Measurements from ENCODE around the gene NMS.
A peak's percentile ranks its signal among the peaks of the same experiment; 100 is the strongest.
"Not testable (repeated sequence)": the region's sequence is repeated elsewhere in the genome, so short reads cannot be mapped to it uniquely, and the experiment has no call there.

NMS gene

GRCh38 chr2:100437751-100438150, 32.5 kb upstream of the NMS start:
- Histone ChIP-seq H3K9me3 (ENCODE audit: control insufficient read depth, insufficient read depth, low read length) (no peaks in the 10 kb centered on the region), H3K4me3 (ENCODE audit: low read length) (no peak overlapping the region), H3K27ac (ENCODE audit: low read length) (no peak overlapping the region), H3K4me1 (ENCODE audit: control insufficient read depth, insufficient read depth, low read length) (no peaks in the 10 kb centered on the region), H3K27me3 (ENCODE audit: control insufficient read depth, insufficient read depth, low read length) (no peaks in the 10 kb centered on the region), H3K36me3 (ENCODE audit: control insufficient read depth, insufficient read depth, low read length) (no peaks in the 10 kb centered on the region)
- no peak for DNase-seq (ENCODE audit: low read depth, low spot score)
- WGBS (ENCODE audit: insufficient coverage, insufficient read length), result no CpG with 5 or more reads among the region's 8 CpGs

GRCh38 chr2:100446696-100447095, 23.6 kb upstream of the NMS start:
- Histone ChIP-seq H3K36me3 (ENCODE audit: control insufficient read depth, insufficient read depth, low read length) (no peaks in the 10 kb centered on the region), H3K4me1 (ENCODE audit: control insufficient read depth, insufficient read depth, low read length) (no peaks in the 10 kb centered on the region), H3K27me3 (ENCODE audit: control insufficient read depth, insufficient read depth, low read length) (no peaks in the 10 kb centered on the region), H3K9me3 (ENCODE audit: control insufficient read depth, insufficient read depth, low read length) (no peaks in the 10 kb centered on the region), H3K27ac (ENCODE audit: low read length) (no peak overlapping the region), H3K4me3 (ENCODE audit: low read length) (no peak overlapping the region)
- DNase-seq (ENCODE audit: low read depth, low spot score), result no peak
- WGBS (ENCODE audit: insufficient coverage, insufficient read length), result no CpG with 5 or more reads among the region's 2 CpGs

- no CpG with 5 or more reads among the region's 5 CpGs for WGBS (ENCODE audit: insufficient coverage, insufficient read length)
- Histone ChIP-seq H3K27me3 (ENCODE audit: control insufficient read depth, insufficient read depth, low read length) (no peaks in the 10 kb centered on the region), H3K36me3 (ENCODE audit: control insufficient read depth, insufficient read depth, low read length) (no peaks in the 10 kb centered on the region), H3K27ac (ENCODE audit: low read length) (no peak overlapping the region), H3K4me3 (ENCODE audit: low read length) (no peak overlapping the region), H3K9me3 (ENCODE audit: control insufficient read depth, insufficient read depth, low read length) (no peaks in the 10 kb centered on the region; the same call in 1 of the 2 replicates), H3K4me1 (ENCODE audit: control insufficient read depth, insufficient read depth, low read length) (no peaks in the 10 kb centered on the region)
- DNase-seq (ENCODE audit: low read depth, low spot score), result no peak
Measured at GRCh38 chr2:100451092-100451491, 19.2 kb upstream of the NMS start.

GRCh38 chr2:100451734-100452133, 18.5 kb upstream of the NMS start:
- no peaks in the 10 kb centered on the region for H3K27me3 ChIP-seq (ENCODE audit: control insufficient read depth, insufficient read depth, low read length)

GRCh38 chr2:100453853-100454252, 16.4 kb upstream of the NMS start:
- Histone ChIP-seq H3K4me3 (ENCODE audit: low read length) (no peak overlapping the region), H3K4me1 (ENCODE audit: control insufficient read depth, insufficient read depth, low read length) (no peaks in the 10 kb centered on the region), H3K27me3 (ENCODE audit: control insufficient read depth, insufficient read depth, low read length) (no peaks in the 10 kb centered on the region), H3K9me3 (ENCODE audit: control insufficient read depth, insufficient read depth, low read length) (no peaks in the 10 kb centered on the region; the same call in 1 of the 2 replicates), H3K27ac (ENCODE audit: low read length) (no peak overlapping the region), H3K36me3 (ENCODE audit: control insufficient read depth, insufficient read depth, low read length) (no peaks in the 10 kb centered on the region)
- DNase-seq (ENCODE audit: low read depth, low spot score), result no peak
- no CpG with 5 or more reads among the region's 4 CpGs for WGBS (ENCODE audit: insufficient coverage, insufficient read length)

More at GRCh38 chr2:100451734-100452133, 18.5 kb upstream of the NMS start:
- DNase-seq (ENCODE audit: low read depth, low spot score), result no peak
- no peak overlapping the region for H3K27ac ChIP-seq (ENCODE audit: low read length)
- no peaks in the 10 kb centered on the region for H3K36me3 ChIP-seq (ENCODE audit: control insufficient read depth, insufficient read depth, low read length)
- no peaks in the 10 kb centered on the region for H3K4me1 ChIP-seq (ENCODE audit: control insufficient read depth, insufficient read depth, low read length)
- no peaks in the 10 kb centered on the region; the same call in 1 of the 2 replicates for H3K9me3 ChIP-seq (ENCODE audit: control insufficient read depth, insufficient read depth, low read length)
- no peak overlapping the region for H3K4me3 ChIP-seq (ENCODE audit: low read length)

GRCh38 chr2:100456357-100456756, 13.9 kb upstream of the NMS start:
- H3K36me3 ChIP-seq (ENCODE audit: control insufficient read depth, insufficient read depth, low read length); H3K27ac ChIP-seq (ENCODE audit: low read length); H3K9me3 ChIP-seq (ENCODE audit: control insufficient read depth, insufficient read depth, low read length); H3K4me3 ChIP-seq (ENCODE audit: low read length); H3K4me1 ChIP-seq (ENCODE audit: control insufficient read depth, insufficient read depth, low read length); H3K27me3 ChIP-seq (ENCODE audit: control insufficient read depth, insufficient read depth, low read length); DNase-seq (ENCODE audit: low read depth, low spot score): not testable (repeated sequence)

GRCh38 chr2:100460904-100461530, 9.3 kb upstream of the NMS start:
- Histone ChIP-seq H3K27me3 (ENCODE audit: control insufficient read depth, insufficient read depth, low read length) (no peaks in the 10 kb centered on the region), H3K27ac (ENCODE audit: low read length) (no peak overlapping the region), H3K9me3 (ENCODE audit: control insufficient read depth, insufficient read depth, low read length) (no peaks in the 10 kb centered on the region; the same call in 1 of the 2 replicates), H3K36me3 (ENCODE audit: control insufficient read depth, insufficient read depth, low read length) (no peaks in the 10 kb centered on the region), H3K4me3 (ENCODE audit: low read length) (no peak overlapping the region), H3K4me1 (ENCODE audit: control insufficient read depth, insufficient read depth, low read length) (no peaks in the 10 kb centered on the region)
- no peak for DNase-seq (ENCODE audit: low read depth, low spot score)
- no CpG with 5 or more reads among the region's 1 CpG for WGBS (ENCODE audit: insufficient coverage, insufficient read length)

GRCh38 chr2:100470898-100471514, 724 bp downstream of the NMS start:
- Histone ChIP-seq H3K4me3 (ENCODE audit: low read length) (no peak overlapping the region), H3K9me3 (ENCODE audit: control insufficient read depth, insufficient read depth, low read length) (no peaks in the 10 kb centered on the region), H3K27me3 (ENCODE audit: control insufficient read depth, insufficient read depth, low read length) (0 out of 2 replicates have a peak, but pooled peaks cover 1% of the 10 kb centered on the region), H3K36me3 (ENCODE audit: control insufficient read depth, insufficient read depth, low read length) (no peaks in the 10 kb centered on the region), H3K4me1 (ENCODE audit: control insufficient read depth, insufficient read depth, low read length) (no peaks in the 10 kb centered on the region), H3K27ac (ENCODE audit: low read length) (no peak overlapping the region)
- WGBS (ENCODE audit: insufficient coverage, insufficient read length), result no CpG with 5 or more reads among the region's 16 CpGs
- DNase-seq (ENCODE audit: low read depth, low spot score), result peak; percentile 29

GRCh38 chr2:100476606-100477005, 6.3 kb downstream of the NMS start:
- Histone ChIP-seq H3K27me3 (ENCODE audit: control insufficient read depth, insufficient read depth, low read length) (0 out of 2 replicates have a peak, but pooled peaks cover 1% of the 10 kb centered on the region), H3K4me1 (ENCODE audit: control insufficient read depth, insufficient read depth, low read length) (no peaks in the 10 kb centered on the region), H3K27ac (ENCODE audit: low read length) (no peak overlapping the region), H3K4me3 (ENCODE audit: low read length) (no peak overlapping the region), H3K9me3 (ENCODE audit: control insufficient read depth, insufficient read depth, low read length) (no peaks in the 10 kb centered on the region), H3K36me3 (ENCODE audit: control insufficient read depth, insufficient read depth, low read length) (no peaks in the 10 kb centered on the region)
- DNase-seq (ENCODE audit: low read depth, low spot score), result no peak
- no CpG with 5 or more reads among the region's 8 CpGs for WGBS (ENCODE audit: insufficient coverage, insufficient read length)

GRCh38 chr2:100482741-100483140, 12.5 kb downstream of the NMS start:
- Histone ChIP-seq H3K4me1 (ENCODE audit: control insufficient read depth, insufficient read depth, low read length) (no peaks in the 10 kb centered on the region), H3K4me3 (ENCODE audit: low read length) (no peak overlapping the region), H3K36me3 (ENCODE audit: control insufficient read depth, insufficient read depth, low read length) (no peaks in the 10 kb centered on the region), H3K9me3 (ENCODE audit: control insufficient read depth, insufficient read depth, low read length) (no peaks in the 10 kb centered on the region), H3K27me3 (ENCODE audit: control insufficient read depth, insufficient read depth, low read length) (no peaks in the 10 kb centered on the region), H3K27ac (ENCODE audit: low read length) (no peak overlapping the region)
- no CpG with 5 or more reads among the region's 4 CpGs for WGBS (ENCODE audit: insufficient coverage, insufficient read length)
- no peak for DNase-seq (ENCODE audit: low read depth, low spot score)

- Histone ChIP-seq H3K4me3 (ENCODE audit: low read length) (no peak overlapping the region), H3K4me1 (ENCODE audit: control insufficient read depth, insufficient read depth, low read length) (no peaks in the 10 kb centered on the region), H3K27ac (ENCODE audit: low read length) (no peak overlapping the region), H3K9me3 (ENCODE audit: control insufficient read depth, insufficient read depth, low read length) (no peaks in the 10 kb centered on the region), H3K27me3 (ENCODE audit: control insufficient read depth, insufficient read depth, low read length) (no peaks in the 10 kb centered on the region), H3K36me3 (ENCODE audit: control insufficient read depth, insufficient read depth, low read length) (no peaks in the 10 kb centered on the region)
- no CpG with 5 or more reads among the region's 5 CpGs for WGBS (ENCODE audit: insufficient coverage, insufficient read length)
- DNase-seq (ENCODE audit: low read depth, low spot score), result no peak
Measured at GRCh38 chr2:100483895-100484294, 13.6 kb downstream of the NMS start.

All from iPS DF 6.9 (cell line).